GM13976 (cell line): ENCODE data around the gene PPP1R13B.

Experiments used
- DNase-seq: peaks from one replicate; pipeline ENCODE4 v3.0.0; 2012; ENCODE audit warnings: low spot score
- in situ Hi-C: fragments of 300-500 bp; cut with MboI; formaldehyde crosslinking; loops from one replicate; pipeline ENCODE4 v1.12.0; 2022; ENCODE audit warnings: low sequenced_read_pairs, mixed read lengths, inconsistent platforms; ENCODE audit not compliant: unreplicated experiment
- TF ChIP-seq, protein P1 (sequence below): IDR thresholded peaks from 2 replicates; pipeline ENCODE4 v1.5.1; 2012; ENCODE audit warnings: borderline replicate concordance, mild to moderate bottlenecking; ENCODE audit not compliant: insufficient read depth; ENCODE audit errors: extremely low read depth, missing control alignments, control extremely low read depth

The PPP1R13B gene

DNA sequence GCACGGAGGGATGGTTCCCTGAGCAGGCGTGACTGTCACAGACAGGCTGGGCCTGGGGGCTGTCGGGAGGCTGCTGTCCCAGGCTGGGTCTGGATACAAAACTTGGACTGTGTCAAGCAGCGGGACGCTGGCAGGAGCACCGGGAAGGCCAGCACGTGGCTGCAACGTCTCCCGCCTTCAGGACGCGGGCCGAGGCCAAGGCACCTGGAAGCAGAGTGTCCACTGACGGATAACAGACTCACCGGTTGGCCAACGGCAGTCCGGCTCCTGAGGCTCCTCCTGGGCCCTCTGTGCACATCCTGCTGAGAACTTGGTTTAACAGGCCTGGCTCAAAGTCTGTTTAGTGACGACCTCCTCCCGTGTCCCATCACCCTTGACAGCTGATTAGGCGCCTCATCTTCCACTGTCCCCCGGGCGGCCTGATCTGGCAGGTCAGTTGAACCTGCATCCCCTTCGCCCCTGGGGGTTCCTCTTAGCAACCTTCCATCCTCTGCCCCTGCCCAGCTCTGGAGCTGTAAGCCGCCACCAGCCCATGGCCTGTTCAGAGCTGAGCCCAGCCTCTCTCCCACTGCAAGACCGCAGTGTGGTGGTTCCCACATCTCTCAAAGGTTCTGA, 134.6 kb downstream of the PPP1R13B start:
- no peak for DNase-seq
- in situ Hi-C loops = no loop called here
- TF ChIP-seq, protein P1, sequence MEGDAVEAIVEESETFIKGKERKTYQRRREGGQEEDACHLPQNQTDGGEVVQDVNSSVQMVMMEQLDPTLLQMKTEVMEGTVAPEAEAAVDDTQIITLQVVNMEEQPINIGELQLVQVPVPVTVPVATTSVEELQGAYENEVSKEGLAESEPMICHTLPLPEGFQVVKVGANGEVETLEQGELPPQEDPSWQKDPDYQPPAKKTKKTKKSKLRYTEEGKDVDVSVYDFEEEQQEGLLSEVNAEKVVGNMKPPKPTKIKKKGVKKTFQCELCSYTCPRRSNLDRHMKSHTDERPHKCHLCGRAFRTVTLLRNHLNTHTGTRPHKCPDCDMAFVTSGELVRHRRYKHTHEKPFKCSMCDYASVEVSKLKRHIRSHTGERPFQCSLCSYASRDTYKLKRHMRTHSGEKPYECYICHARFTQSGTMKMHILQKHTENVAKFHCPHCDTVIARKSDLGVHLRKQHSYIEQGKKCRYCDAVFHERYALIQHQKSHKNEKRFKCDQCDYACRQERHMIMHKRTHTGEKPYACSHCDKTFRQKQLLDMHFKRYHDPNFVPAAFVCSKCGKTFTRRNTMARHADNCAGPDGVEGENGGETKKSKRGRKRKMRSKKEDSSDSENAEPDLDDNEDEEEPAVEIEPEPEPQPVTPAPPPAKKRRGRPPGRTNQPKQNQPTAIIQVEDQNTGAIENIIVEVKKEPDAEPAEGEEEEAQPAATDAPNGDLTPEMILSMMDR = no peak

DNA sequence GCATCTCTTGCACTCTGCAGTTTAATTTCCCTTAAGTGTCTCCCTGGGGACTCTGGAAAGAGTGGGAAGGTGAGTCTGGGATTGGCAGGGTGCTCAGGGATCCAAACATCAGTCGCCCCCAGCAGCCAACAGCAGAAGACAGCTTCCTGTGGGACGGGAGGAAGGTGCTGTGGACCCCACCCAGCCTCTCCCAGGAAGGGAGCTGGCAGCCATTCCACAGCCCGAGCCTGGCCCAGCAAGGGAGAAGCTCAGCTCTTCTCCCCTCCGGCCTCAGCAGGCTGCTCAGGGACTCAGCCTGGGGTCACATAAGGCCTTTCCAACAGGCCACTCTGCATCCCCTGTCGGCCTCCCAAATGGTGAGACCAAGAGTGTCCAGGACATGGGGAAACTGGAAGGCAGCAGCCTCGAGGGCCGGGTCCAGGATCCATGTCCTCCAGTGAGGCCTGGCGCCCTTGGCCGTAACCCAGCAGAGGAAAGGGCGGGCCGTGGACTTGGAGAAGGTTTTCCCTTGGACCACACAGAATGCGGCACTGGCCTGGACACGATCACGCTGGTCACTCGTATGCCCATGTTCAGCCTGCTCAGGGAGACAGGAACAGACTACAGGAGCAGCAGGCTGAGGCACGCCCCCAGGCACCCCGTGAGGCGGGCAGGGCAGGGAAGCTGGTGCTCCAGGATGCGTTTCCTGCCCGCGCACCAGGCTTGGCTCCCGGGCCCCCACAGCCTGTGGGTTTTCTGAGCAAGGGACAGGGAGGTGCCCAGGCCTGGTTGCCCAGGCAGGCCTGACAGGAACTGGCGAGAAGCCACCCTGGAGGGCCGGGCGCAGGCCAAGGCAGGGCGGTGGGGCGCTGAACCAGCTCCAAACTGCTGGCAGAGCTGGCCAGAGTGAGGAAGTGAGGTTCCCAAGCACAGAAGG, 135.6 kb downstream of the PPP1R13B start:
- no peak for DNase-seq
- TF ChIP-seq, protein P1 = no peak
- in situ Hi-C loops = no loop called here

DNA sequence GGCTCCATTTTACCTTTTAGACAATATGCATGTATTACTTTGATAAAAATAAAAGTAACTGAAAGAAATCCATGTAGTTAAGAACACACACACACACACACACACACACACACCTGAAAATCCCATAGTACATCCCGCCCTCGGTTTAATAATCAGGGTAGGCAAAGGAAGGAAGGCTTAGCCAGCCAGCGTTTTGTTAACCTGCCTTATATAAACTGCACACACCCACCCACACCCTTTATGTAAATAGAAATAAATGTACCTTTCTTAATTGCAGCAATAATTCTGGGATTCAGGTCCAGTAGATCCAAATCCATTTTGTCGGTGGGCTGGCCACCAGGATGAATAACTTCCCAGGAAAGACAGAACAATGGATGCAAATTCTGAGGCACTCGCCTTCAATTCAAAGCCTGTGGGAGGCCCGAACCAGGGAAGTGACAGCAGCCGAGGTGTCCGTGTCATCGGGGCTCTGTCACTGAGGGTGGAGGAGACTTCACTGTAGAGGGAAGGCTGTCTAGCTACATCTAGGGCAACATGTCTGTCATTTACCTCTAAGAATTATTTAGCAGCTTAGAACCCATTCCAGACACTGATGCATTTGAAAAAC, 136.5 kb downstream of the PPP1R13B start:
- TF ChIP-seq, protein P1 = no peak
- no peak for DNase-seq
- in situ Hi-C loops = no loop called here

DNA sequence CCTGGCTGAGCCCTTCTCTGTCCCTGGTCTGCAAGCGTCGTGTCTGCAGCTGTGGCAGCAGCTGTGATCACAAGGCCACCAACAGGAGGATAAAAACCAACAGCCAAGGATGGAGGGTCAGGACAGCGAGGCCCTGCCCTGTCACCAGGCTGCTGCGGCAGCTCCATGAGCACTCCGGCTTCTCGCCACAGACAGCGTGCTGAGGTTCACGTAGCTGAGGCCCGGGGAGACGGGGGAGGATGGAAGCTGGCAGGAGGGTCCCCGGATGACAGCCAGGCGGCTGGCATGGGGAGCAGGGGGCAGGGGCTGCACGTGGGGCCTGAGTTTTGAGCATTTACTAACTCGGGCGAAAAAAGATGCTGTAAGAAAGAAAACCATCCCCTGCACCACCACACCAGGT, 137.6 kb downstream of the PPP1R13B start:
- TF ChIP-seq, protein P1 = no peak

DNA sequence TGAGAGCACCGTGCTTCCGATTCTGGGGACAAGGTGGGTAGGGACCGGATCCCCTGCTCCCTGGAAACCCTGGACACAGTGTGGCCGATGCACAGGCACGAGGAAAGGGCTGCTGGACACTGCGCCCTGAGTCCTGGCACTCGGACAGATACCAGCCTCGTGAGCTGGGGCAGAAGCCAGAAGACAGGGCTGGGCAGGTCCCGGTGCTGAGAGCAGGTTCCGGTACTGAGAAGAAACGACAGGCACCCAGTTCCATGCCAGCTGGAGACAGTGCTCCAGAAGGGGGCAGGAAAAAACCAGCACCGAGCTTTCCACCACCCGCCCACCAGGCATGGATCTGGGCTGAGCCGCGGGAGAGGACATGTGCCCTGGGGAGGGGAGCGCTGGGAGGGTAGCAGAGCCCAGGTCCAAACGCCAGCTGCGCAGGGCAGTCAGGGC, 138.6 kb downstream of the PPP1R13B start:
- TF ChIP-seq, protein P1 = no peak
- in situ Hi-C loops = no loop called here
- no peak for DNase-seq

More for the DNA sequence above, 137.6 kb downstream of the PPP1R13B start:
- in situ Hi-C loops = no loop called here
- DNase-seq = no peak
